NCI-H69 (cell line): Measurements from ENCODE around the gene PFKFB3.
A peak's percentile ranks its signal among the peaks of the same experiment; 100 is the strongest.

Source experiments
- DNase-seq: peaks from one replicate; lab custom pipeline; 2025; lab: John Stamatoyannopoulos, UW

PFKFB3 gene

DNA sequence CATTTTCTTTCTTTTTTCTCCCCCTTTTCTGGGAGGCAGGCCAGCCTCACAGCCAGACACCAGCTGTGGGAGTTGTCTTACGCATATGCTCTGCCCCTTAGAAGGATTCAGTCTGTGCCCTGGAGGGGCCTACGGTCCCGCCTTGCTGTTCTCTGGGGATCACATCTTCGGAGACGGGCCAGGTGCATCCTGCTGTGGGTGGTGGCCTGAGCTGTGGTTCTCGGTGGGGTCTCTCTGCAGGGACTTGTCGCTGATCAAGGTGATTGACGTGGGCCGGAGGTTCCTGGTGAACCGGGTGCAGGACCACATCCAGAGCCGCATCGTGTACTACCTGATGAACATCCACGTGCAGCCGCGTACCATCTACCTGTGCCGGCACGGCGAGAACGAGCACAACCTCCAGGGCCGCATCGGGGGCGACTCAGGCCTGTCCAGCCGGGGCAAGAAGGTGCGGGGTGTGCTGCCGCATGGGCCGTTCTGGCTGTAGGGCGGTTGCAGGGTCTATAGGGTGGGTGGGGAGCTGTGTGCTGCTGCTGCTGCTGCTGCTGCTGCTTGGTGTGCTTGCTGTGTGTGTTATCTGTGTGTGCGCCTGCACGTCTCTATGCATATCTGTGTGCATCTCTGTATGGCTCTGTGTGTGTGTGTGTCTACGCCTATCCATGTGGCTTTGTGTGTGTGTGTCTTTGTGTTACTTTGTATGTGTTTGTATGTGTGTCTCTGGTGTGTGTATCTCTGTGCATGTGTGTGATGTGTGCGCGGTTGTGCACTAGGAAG lies 17.9 kb downstream of the PFKFB3 start:
- no peak for DNase-seq

- DNase-seq = no peak
Observed at GRCh38 chr10:6221192-6221940, 18.6 kb downstream of the PFKFB3 start.

GRCh38 chr10:6221971-6222751 lies 19.4 kb downstream of the PFKFB3 start:
- peak; percentile 13 for DNase-seq

- no peak for DNase-seq
Observed at GRCh38 chr10:6222755-6223154, 20.0 kb downstream of the PFKFB3 start.

GRCh38 chr10:6223981-6224380 lies 21.2 kb downstream of the PFKFB3 start:
- no peak for DNase-seq

DNA sequence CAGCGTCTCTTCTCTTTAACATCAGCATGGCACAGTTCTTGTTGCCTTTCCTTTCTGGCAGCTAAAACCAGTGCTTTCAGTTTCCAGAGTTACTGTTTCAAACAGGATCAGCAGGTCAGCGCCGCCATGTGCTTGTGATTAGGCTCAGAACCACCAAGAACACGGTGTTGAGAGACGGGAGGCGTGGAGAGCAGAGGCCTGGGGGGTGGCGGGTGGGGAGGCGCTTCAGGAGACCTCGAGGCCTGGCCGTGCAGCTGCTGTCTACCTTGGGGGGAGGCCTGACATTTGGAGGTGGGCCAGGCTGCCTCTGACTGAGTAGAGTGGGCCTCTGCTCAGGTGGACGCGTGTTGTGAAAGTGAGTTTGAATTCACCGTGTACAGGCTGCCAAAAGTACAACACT lies 22.0 kb downstream of the PFKFB3 start:
- DNase-seq = no peak

- no peak for DNase-seq
Observed at GRCh38 chr10:6225263-6225814, 22.6 kb downstream of the PFKFB3 start.

DNA sequence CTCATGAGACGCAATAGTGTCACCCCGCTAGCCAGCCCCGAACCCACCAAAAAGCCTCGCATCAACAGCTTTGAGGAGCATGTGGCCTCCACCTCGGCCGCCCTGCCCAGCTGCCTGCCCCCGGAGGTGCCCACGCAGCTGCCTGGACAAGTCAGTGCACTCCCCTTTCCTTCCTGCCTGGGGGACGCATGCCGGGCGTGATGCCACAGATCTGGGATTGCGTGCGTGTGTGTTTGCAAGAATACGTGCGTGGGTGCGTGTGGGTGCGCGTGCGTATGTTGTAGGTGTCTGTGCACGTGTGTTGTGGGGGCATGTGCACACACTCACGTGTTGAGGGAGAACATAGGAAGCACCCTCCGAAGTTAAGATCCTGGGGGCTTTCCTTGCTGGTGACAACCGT lies 23.5 kb downstream of the PFKFB3 start:
- no peak for DNase-seq

- no peak for DNase-seq
Observed at GRCh38 chr10:6227346-6227745, 24.6 kb downstream of the PFKFB3 start.

DNA sequence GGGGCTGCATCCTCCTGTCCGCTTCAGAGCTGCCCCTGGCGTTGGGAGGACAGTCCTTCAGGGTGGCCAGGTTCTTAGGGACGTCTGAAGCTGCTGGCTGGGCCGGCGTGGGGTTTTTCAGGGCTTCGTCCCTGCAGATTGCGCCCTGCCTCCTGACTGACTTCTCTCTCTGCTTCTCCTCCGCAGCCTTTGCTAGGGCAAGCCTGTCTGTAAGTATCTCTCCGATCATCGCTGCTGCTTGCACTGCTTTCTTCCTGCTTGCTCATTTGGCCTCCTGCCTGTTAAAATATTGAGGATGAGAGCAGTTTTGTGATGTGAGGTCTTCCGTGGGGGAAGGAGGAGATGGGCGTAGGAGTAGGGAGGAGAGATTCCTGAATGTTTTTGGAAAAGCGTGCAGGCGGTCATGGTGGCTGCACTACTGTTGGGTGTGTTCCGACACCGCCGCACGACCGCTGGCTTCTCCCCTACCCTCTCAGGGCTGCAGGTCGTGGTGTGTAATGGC lies 25.3 kb downstream of the PFKFB3 start:
- DNase-seq = no peak

DNA sequence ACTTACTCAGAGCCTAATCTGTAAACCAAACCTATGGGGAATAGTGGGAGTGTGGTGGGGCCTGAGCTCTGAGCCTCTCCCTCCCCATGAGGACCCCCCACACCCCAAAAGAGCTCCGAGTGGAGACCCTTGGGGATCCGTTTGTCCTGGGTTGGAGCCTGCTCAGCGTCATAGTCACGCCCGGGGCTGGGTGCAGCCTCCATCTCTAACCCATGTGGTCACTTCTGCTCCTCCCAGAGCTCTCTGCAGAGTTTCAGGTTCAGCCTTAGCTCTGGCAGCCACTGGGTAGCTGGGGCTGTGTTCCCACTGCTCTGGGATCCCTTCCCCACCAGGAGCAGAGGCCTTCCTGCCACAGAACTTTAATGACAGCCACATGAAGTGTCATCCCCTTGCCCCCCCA lies 25.9 kb downstream of the PFKFB3 start:
- no peak for DNase-seq

- no peak for DNase-seq
Observed at GRCh38 chr10:6229290-6229689, 26.6 kb downstream of the PFKFB3 start.

- no peak for DNase-seq
Observed at GRCh38 chr10:6229746-6230145, 27.0 kb downstream of the PFKFB3 start.

DNA sequence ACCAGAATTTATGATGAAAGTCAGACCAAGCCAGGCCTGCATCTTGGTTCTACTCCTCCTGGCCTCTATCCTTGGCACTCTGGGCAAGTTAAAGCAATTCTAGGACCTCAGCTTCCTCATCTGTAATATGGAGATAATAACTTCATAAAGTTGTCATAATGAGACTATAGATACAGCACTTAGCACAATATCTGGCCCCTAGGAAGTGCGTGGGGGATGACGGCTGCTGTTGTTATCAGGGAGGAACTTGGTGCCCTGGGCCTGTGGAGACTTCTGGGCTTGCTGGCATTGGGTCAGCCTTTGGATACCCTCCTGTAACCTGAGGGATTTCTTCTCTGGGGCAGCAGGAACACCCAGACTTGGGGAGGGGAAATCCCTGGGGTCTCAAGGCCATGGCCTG lies 27.6 kb downstream of the PFKFB3 start:
- DNase-seq = no peak

DNA sequence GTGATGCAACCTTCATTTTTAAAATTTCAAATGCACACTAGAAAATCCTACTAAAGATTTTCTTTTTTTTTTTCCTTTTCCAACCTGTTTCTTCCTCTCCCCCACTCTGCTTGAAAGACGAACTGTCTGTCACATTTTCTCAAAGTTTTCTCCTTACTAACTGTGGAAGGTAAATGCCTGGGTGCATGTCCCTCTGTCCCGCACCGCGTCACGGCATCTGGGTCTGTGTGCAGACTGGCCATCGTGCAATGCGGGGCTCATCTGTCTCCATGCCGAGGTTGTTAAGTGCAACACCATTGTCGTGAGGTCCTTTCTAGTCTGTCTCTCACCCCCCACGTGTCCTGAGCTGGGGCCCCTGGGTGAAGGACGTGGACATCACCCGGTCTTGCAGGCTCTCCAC lies 28.4 kb downstream of the PFKFB3 start:
- no peak for DNase-seq

DNA sequence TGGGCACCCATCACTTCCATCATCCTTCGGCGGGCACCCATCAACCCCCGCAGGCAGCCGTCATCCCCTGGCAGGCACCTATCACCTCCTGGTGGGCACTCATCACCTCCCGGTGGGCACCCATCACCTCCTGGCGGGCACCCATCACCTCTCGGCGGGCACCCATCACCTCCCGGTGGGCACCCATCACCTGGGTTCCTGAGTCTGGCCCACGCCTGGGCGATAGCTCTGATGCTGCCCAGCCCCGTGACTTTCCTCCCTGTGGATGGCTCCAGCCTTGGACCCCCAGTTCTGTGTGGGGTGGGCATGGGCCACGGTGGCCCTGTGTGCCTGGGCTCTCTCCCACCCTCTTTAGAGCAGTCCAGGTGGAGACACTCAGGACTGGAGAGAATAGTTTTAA lies 29.0 kb downstream of the PFKFB3 start:
- no peak for DNase-seq

GRCh38 chr10:6232225-6232807 lies 29.6 kb downstream of the PFKFB3 start:
- no peak for DNase-seq

DNA sequence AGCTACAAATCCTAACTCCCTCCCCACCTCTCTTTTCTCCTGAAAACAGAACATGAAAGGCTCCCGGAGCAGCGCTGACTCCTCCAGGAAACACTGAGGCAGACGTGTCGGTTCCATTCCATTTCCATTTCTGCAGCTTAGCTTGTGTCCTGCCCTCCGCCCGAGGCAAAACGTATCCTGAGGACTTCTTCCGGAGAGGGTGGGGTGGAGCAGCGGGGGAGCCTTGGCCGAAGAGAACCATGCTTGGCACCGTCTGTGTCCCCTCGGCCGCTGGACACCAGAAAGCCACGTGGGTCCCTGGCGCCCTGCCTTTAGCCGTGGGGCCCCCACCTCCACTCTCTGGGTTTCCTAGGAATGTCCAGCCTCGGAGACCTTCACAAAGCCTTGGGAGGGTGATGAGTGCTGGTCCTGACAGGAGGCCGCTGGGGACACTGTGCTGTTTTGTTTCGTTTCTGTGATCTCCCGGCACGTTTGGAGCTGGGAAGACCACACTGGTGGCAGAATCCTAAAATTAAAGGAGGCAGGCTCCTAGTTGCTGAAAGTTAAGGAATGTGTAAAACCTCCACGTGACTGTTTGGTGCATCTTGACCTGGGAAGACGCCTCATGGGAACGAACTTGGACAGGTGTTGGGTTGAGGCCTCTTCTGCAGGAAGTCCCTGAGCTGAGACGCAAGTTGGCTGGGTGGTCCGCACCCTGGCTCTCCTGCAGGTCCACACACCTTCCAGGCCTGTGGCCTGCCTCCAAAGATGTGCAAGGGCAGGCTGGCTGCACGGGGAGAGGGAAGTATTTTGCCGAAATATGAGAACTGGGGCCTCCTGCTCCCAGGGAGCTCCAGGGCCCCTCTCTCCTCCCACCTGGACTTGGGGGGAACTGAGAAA lies 30.4 kb downstream of the PFKFB3 start:
- DNase-seq = no peak

GRCh38 chr10:6233725-6234277 lies 31.1 kb downstream of the PFKFB3 start:
- no peak for DNase-seq

DNA sequence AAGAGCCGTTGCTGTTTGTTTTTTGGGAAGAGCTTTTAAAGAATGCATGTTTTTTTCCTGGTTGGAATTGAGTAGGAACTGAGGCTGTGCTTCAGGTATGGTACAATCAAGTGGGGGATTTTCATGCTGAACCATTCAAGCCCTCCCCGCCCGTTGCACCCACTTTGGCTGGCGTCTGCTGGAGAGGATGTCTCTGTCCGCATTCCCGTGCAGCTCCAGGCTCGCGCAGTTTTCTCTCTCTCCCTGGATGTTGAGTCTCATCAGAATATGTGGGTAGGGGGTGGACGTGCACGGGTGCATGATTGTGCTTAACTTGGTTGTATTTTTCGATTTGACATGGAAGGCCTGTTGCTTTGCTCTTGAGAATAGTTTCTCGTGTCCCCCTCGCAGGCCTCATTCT lies 31.6 kb downstream of the PFKFB3 start:
- no peak for DNase-seq
